CD4-positive, alpha-beta memory T cell (primary cell): ENCODE data around the gene CNFN. TPM values are rescaled to one million over a fixed set of nuclear protein-coding genes. Genes with fewer than 3 reads are reported as not detected.

Source experiments
- CTCF ChIA-PET: fragments of 350-600 bp; sonication (Branson Sonifier 250); formaldehyde crosslinking; loops from one replicate; lab custom pipeline; 2021; ENCODE audit warnings: inconsistent platforms; ENCODE audit not compliant: partially characterized antibody; lab: Charles Lee
- POLR2A ChIA-PET: fragments of 350-600 bp; sonication (Branson Sonifier 250); formaldehyde crosslinking; loops from one replicate; lab custom pipeline; 2021; ENCODE audit not compliant: partially characterized antibody; lab: Charles Lee
- DNase-seq, 5 donors: peaks; one replicate each; pipeline versions ENCODE4 v3.0.0 to v3.0.0-alpha.2; 2020 to 2022; ENCODE audit warnings: mixed read lengths in 1 of 5
- H3K27ac ChIP-seq: one replicate; pipeline ENCODE4 v1.7.0; 2013; ENCODE audit warnings: low read depth, low read length
- H3K27me3 ChIP-seq: 2 replicates; pipeline ENCODE4 v1.7.0; 2013; ENCODE audit warnings: mild to moderate bottlenecking, low read length, moderate library complexity; ENCODE audit not compliant: insufficient read depth
- H3K36me3 ChIP-seq: 2 replicates; pipeline ENCODE4 v1.7.0; 2013; ENCODE audit warnings: mild to moderate bottlenecking, low read length, moderate library complexity; ENCODE audit not compliant: insufficient read depth
- H3K4me1 ChIP-seq: 2 replicates; pipeline ENCODE4 v1.7.0; 2013; ENCODE audit warnings: mild to moderate bottlenecking, low read length, moderate library complexity; ENCODE audit not compliant: insufficient read depth
- H3K4me3 ChIP-seq, 2 donors: one replicate each; pipeline ENCODE4 v1.7.0; 2013; ENCODE audit warnings: low read length in 2 of 2, mild to moderate bottlenecking in 1 of 2
- H3K9me3 ChIP-seq, 2 donors: one replicate each; pipeline ENCODE4 v1.7.0; 2013; ENCODE audit warnings: low read length in 2 of 2, control low read depth in 1 of 2; ENCODE audit not compliant: control insufficient read depth in 1 of 2
- H3K27ac Mint-ChIP-seq, 7 donors: one replicate each; pipeline ENCODE4 v1.8.0; 2020 to 2021; ENCODE audit warnings: mixed read lengths in 7 of 7, mild to moderate bottlenecking in 6 of 7, inconsistent platforms in 3 of 7, moderate library complexity in 3 of 7
- H3K27me3 Mint-ChIP-seq, 2 donors: one replicate each; pipeline ENCODE4 v1.8.0; 2020 to 2021; ENCODE audit warnings: mixed read lengths in 2 of 2
- H3K36me3 Mint-ChIP-seq, 2 donors: one replicate each; pipeline ENCODE4 v1.8.0; 2020 to 2021; ENCODE audit warnings: mixed read lengths in 2 of 2, inconsistent platforms in 1 of 2, mild to moderate bottlenecking in 1 of 2
- H3K4me1 Mint-ChIP-seq, 4 donors: one replicate each; pipeline ENCODE4 v1.8.0; 2020 to 2021; ENCODE audit warnings: mixed read lengths in 4 of 4, mild to moderate bottlenecking in 1 of 4
- H3K4me3 Mint-ChIP-seq, 8 donors: one replicate each; pipeline ENCODE4 v1.8.0; 2020 to 2021; ENCODE audit warnings: mixed read lengths in 8 of 8, mild to moderate bottlenecking in 7 of 8, moderate library complexity in 6 of 8, inconsistent platforms in 3 of 8
- H3K9me3 Mint-ChIP-seq, 8 donors: one replicate each; pipeline ENCODE4 v1.8.0; 2020 to 2021; ENCODE audit warnings: mixed read lengths in 8 of 8, mild to moderate bottlenecking in 5 of 8, inconsistent platforms in 3 of 8, moderate library complexity in 1 of 8
- intact Hi-C: fragments of 100-400 bp; cut with micrococcal nuclease; formaldehyde crosslinking; loops from one replicate; pipeline ENCODE4 v1.15.1; 2023
- polyA plus RNA-seq, 2 donors: library from polyadenylated mRNA; unstranded; fragments of 300-500 nt; fragmentation: Illumina TruSeq; gene quantifications; one replicate each; pipeline ENCODE4 v1.2.3, GENCODE V29; 2021
- total RNA-seq, 2 experiments: library from RNA; stranded (reverse); gene quantifications; one replicate each; pipeline ENCODE4 v1.2.3, GENCODE V29; 2021

Gene CNFN
- total and polyA plus RNA-seq, 4 experiments from 2014 or later, result 0.96 TPM; not detected in 3

DNA sequence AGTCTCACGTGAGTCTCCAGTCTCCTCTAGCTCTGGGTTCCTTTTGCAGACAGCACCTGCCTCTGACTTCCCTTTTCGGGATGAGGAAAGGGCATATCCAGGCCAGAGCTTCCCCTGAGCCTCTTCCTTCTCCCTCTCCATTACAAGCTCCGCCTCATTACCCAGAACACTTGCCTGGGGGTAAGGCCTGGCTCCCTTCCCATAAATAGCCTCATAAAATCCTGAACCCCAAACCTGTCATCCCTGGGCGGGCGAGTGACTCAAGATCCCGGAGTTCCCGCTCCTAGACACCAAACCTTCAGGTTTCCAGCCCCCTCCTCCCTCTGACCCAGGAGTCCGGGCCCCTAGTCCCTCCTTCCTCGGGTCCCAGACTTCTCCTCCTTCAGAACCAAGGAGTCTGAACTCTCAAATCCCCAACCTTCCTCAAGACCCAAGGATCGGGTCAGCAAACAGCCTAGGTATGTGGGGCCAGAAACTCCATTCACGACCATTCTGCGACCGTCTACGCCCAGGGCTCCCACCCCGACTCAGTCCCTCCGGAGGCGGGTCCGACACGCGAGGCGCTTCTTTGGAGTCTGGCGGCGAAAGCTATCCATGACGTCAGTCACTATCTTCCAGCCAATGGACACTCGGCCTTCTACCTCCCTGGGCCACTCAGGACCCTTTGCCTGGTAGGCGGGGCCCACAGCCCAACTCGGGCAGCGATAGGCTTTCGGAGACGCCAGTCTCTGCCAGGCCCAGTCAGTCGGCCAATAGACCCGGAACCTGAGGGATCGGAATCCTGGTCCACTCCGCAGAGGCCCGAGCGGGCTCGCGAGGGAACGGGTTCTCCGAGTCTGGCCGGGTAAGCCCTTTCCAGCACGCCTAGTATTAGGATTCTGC, 6.5 kb upstream of the CNFN start:
- peaks cover 28% of the 10 kb centered on the region for H3K4me1 ChIP-seq
- H3K27me3 ChIP-seq, result no peaks in the 10 kb centered on the region
- H3K27ac ChIP-seq, result peak overlapping the region; percentile 72
- Mint-ChIP-seq H3K27me3 (peaks cover 0 to 3% of the 10 kb centered on the region in 2 donors), H3K4me3 (peak overlapping the region; percentile 88 to 96 (median 92)), H3K9me3 (peaks cover 0 to 2% (median 0%) of the 10 kb centered on the region in 8 donors), H3K4me1 (peaks cover 26 to 47% (median 40%) of the 10 kb centered on the region in 4 donors), H3K27ac (peak overlapping the region; percentile 77 to 98 (median 96)), H3K36me3 (peaks cover 0 to 4% of the 10 kb centered on the region in 2 donors)
- H3K4me3 ChIP-seq, result peak overlapping the region; percentile 87 to 97
- POLR2A ChIA-PET, result interaction anchor here (0.6 to 2.7 kb wide), 10 partner anchors 10 to 320 kb away, joined by 3 to 13 read pairs (median 4); partner anchors contain the start of genes PAFAH1B3 and ZNF574
- CTCF ChIA-PET, result interaction anchor here (0.9 to 2.3 kb wide), 7 partner anchors 9 to 45 kb away, joined by 3 to 18 read pairs (median 7); no protein-coding TSS in a partner anchor
- peak; percentile 88 to 93 (median 90) for DNase-seq
- no peaks in the 10 kb centered on the region for H3K36me3 ChIP-seq
- H3K9me3 ChIP-seq, result no peaks in the 10 kb centered on the region
- intact Hi-C loops, result loop anchor here (1.0 to 5.0 kb wide), 3 partner anchors 9 to 114 kb away; partner anchors contain the start of gene MEGF8

- CTCF ChIA-PET, result interaction anchor here (0.7 kb wide), 1 partner anchor 8 kb away, joined by 3 read pairs; no protein-coding TSS in a partner anchor
- H3K36me3 ChIP-seq, result no peaks in the 10 kb centered on the region
- DNase-seq, result no peak
- H3K27ac ChIP-seq, result no peak overlapping the region
- H3K27me3 Mint-ChIP-seq, result peaks cover 5 to 7% of the 10 kb centered on the region in 2 donors
- H3K4me1 ChIP-seq, result peaks cover 16% of the 10 kb centered on the region
- POLR2A ChIA-PET, result interaction anchor here (1.0 kb wide), 1 partner anchor 9 kb away, joined by 3 read pairs; no protein-coding TSS in a partner anchor
- peaks cover 18 to 30% (median 28%) of the 10 kb centered on the region in 4 donors for H3K4me1 Mint-ChIP-seq
- H3K9me3 Mint-ChIP-seq, result peaks cover 0 to 2% (median 0%) of the 10 kb centered on the region in 8 donors
- intact Hi-C loops, result loop anchor here (5.0 kb wide), 1 partner anchor 112 kb away; no protein-coding TSS in a partner anchor
- H3K27me3 ChIP-seq, result no peaks in the 10 kb centered on the region
- H3K4me3 ChIP-seq, result no peak overlapping the region
- H3K4me3 Mint-ChIP-seq, result no peak overlapping the region
- peak overlapping the region in 1 of 7 donors; percentile 14 for H3K27ac Mint-ChIP-seq
- no peaks in the 10 kb centered on the region for H3K9me3 ChIP-seq
- H3K36me3 Mint-ChIP-seq, result peaks cover 0 to 2% of the 10 kb centered on the region in 2 donors
Observed at GRCh38 chr19:42394751-42395150, 4.7 kb upstream of the CNFN start.

DNA sequence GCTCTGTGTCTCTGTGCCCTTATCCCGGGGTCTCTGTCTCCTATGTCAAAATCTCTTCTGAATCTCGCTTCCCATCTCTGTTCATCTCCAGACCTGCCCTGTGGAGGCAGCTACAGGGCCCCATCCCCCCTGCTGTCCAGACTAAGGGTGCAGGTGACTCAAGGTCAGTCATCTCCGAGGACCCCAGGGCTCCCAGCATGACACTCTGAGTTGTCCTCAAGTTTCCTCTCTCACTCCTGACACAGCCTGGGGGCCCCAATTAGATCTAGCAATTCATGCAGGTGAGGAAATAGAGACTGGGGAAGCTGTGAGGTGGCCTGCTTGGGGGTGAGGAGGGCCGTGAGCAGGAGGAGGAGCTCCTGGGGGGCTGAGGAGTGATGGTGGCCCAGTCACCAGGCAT, 2.1 kb upstream of the CNFN start:
- intact Hi-C loops, result no loop called here
- H3K27me3 Mint-ChIP-seq, result peaks cover 12 to 13% of the 10 kb centered on the region in 2 donors
- no peak for DNase-seq
- POLR2A ChIA-PET, result no interaction called here
- CTCF ChIA-PET, result interaction anchor here (0.9 kb wide), 1 partner anchor 9 kb away, joined by 3 read pairs; no protein-coding TSS in a partner anchor
- no peak overlapping the region for H3K4me3 ChIP-seq
- no peak overlapping the region for H3K27ac ChIP-seq
- H3K4me1 ChIP-seq, result peaks cover 9% of the 10 kb centered on the region
- no peak overlapping the region for H3K27ac Mint-ChIP-seq
- H3K4me1 Mint-ChIP-seq, result peaks cover 5 to 11% (median 9%) of the 10 kb centered on the region in 4 donors
- no peaks in the 10 kb centered on the region for H3K9me3 ChIP-seq
- peaks cover 0 to 2% (median 0%) of the 10 kb centered on the region in 8 donors for H3K9me3 Mint-ChIP-seq
- H3K36me3 ChIP-seq, result no peaks in the 10 kb centered on the region
- no peaks in the 10 kb centered on the region for H3K36me3 Mint-ChIP-seq
- H3K4me3 Mint-ChIP-seq, result no peak overlapping the region
- no peaks in the 10 kb centered on the region for H3K27me3 ChIP-seq

DNA sequence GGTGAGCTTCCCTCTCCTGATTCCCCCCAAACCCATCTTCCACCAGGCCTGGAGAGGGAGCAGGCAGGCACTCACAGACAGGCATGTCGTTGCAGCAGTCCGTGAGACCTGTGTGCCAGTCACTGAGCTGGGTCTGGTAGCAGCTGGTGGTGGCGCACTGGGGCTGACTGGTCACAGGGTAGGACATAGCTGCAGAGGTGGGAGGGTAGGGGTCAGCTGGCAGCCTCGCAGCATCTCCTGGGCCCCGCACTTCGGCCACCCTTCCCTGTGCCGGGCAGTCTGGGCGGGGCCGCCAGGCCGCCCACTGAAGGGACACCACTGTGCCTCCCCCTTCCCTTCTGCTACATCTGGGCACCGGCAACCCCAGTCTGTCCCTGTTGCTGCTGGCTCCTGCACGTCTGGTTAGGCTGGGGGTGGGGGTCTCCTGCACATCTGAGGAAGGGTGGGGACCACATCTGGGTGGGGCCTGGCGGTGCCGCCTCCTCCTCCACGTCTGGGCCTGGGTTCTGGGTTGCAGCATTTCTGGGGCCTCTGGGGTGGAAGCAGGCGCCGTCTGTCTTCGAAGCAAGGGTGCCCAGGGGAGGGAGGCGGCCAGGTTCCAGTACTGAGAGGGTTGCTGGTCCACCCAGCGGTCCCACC, 1.1 kb downstream of the CNFN start:
- Histone ChIP-seq H3K9me3 (no peaks in the 10 kb centered on the region), H3K4me3 (no peak overlapping the region), H3K27ac (no peak overlapping the region), H3K36me3 (no peaks in the 10 kb centered on the region), H3K4me1 (peaks cover 10% of the 10 kb centered on the region), H3K27me3 (no peaks in the 10 kb centered on the region)
- Mint-ChIP-seq H3K4me1 (peaks cover 4 to 7% (median 6%) of the 10 kb centered on the region in 4 donors), H3K4me3 (no peak overlapping the region), H3K27me3 (peaks cover 16% of the 10 kb centered on the region in 2 donors), H3K36me3 (no peaks in the 10 kb centered on the region), H3K27ac (peak overlapping the region in 1 of 7 donors; percentile 29), H3K9me3 (no peaks in the 10 kb centered on the region)
- ChIA-PET POLR2A (no interaction called here), CTCF (no interaction called here)
- DNase-seq, result no peak
- intact Hi-C loops, result loop anchor here (5.0 kb wide), 1 partner anchor 33 kb away; no protein-coding TSS in a partner anchor

GRCh38 chr19:42386974-42387707, 3.0 kb downstream of the CNFN start:
- CTCF ChIA-PET, result interaction anchor here (1.0 to 2.4 kb wide), 10 partner anchors 8 to 53 kb away, joined by 3 to 18 read pairs (median 4); no protein-coding TSS in a partner anchor
- Histone ChIP-seq H3K27me3 (no peaks in the 10 kb centered on the region), H3K9me3 (no peaks in the 10 kb centered on the region), H3K4me1 (peaks cover 10% of the 10 kb centered on the region), H3K36me3 (no peaks in the 10 kb centered on the region), H3K27ac (no peak overlapping the region), H3K4me3 (peak overlapping the region in 1 of 2 donors; percentile 45)
- peaks cover 24 to 26% of the 10 kb centered on the region in 2 donors for H3K27me3 Mint-ChIP-seq
- peaks cover 4 to 7% (median 6%) of the 10 kb centered on the region in 4 donors for H3K4me1 Mint-ChIP-seq
- peak overlapping the region; percentile 42 to 80 (median 68) for H3K4me3 Mint-ChIP-seq
- POLR2A ChIA-PET, result interaction anchor here (1.1 kb wide), 1 partner anchor 36 kb away, joined by 5 read pairs; no protein-coding TSS in a partner anchor
- intact Hi-C loops, result loop anchor here (1.0 to 5.0 kb wide), 3 partner anchors 10 to 46 kb away; no protein-coding TSS in a partner anchor
- no peaks in the 10 kb centered on the region for H3K36me3 Mint-ChIP-seq
- peak; percentile 62 to 72 (median 66) for DNase-seq
- no peaks in the 10 kb centered on the region for H3K9me3 Mint-ChIP-seq
- H3K27ac Mint-ChIP-seq, result peak overlapping the region in 4 of 7 donors; percentile 35 to 73 (median 55)

GRCh38 chr19:42380155-42380554, 9.9 kb downstream of the CNFN start:
- no peak overlapping the region for H3K4me3 Mint-ChIP-seq
- Histone ChIP-seq H3K4me3 (no peak overlapping the region), H3K27ac (no peak overlapping the region), H3K9me3 (no peaks in the 10 kb centered on the region), H3K4me1 (no peaks in the 10 kb centered on the region), H3K36me3 (no peaks in the 10 kb centered on the region), H3K27me3 (no peaks in the 10 kb centered on the region)
- ChIA-PET POLR2A (interaction anchor here (0.8 kb wide), 1 partner anchor 17 kb away, joined by 3 read pairs; no protein-coding TSS in a partner anchor), CTCF (interaction anchor here (1.5 to 2.3 kb wide), 2 partner anchors 58 to 60 kb away, joined by 4 to 6 read pairs; no protein-coding TSS in a partner anchor)
- H3K36me3 Mint-ChIP-seq, result no peaks in the 10 kb centered on the region
- H3K9me3 Mint-ChIP-seq, result no peaks in the 10 kb centered on the region
- H3K27me3 Mint-ChIP-seq, result peaks cover 13 to 23% of the 10 kb centered on the region in 2 donors
- peaks cover 0 to 3% (median under 1%) of the 10 kb centered on the region in 4 donors for H3K4me1 Mint-ChIP-seq
- no peak for DNase-seq
- intact Hi-C loops, result no loop called here
- H3K27ac Mint-ChIP-seq, result no peak overlapping the region
